Measurements from ENCODE around the gene SELENOT.
"Not testable (repeated sequence)": the region's sequence is repeated elsewhere in the genome, so short reads cannot be mapped to it uniquely, and the experiment has no call there.

Gene SELENOT

DNA sequence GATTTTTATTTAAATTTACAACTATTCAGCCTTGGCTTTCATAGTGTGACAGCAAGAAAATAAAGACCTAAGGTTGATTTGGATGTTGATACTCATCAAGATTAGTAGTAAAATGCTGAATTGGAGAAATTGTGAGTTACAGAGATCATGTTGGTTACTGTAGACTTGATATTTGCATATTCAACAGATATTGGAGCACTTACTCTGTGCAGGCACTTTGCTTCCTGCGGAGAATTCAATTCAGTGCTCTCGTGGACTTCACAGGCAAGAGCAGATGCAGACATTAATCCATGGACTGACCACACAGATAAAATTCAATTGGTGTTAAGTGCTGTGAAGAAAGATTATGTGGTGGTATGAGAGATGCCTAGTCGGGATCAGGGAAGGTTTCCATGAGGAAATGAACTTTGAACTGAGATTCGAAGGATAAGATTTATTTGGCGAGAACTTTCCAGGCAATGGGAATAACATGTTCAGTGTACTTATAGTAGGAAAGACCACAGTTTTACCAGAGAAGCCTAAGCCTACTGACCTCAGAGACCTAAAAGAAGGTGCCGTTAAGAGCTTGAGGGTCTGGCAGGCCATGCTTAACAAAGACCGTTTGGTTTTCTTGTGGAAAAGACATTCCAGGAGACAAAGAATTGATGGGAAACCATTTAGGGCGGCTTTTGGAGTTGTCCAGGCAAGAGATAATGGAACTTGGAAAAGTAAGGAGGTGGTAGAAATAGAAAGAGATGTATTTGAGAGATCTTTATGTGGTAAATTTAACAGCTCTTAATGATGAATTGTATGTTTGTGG, 4.3 kb downstream of the SELENOT start:
- Histone ChIP-seq H3K36me3 (ENCODE audit: control insufficient read depth, insufficient read depth, low read length) (peaks cover 8% of the 10 kb centered on the region), H3K9me3 (ENCODE audit: control insufficient read depth, low read length) (no peaks in the 10 kb centered on the region), H3K4me1 (ENCODE audit: control insufficient read depth, insufficient read depth, low read length, poor library complexity, severe bottlenecking) (peaks cover 37% of the 10 kb centered on the region), H3K4me3 (ENCODE audit: insufficient read depth, low read depth, low read length, poor library complexity, severe bottlenecking) (no peak overlapping the region), H3K27ac (ENCODE audit: insufficient read depth, low read length, poor library complexity, severe bottlenecking) (peak overlapping the region; percentile 31), H3K27me3 (replicated peaks; ENCODE audit: control insufficient read depth, insufficient read depth, low read length, poor library complexity, severe bottlenecking) (no peaks in the 10 kb centered on the region)
- DNase-seq: no peak

GRCh38 chr3:150609988-150610387, 6.9 kb downstream of the SELENOT start:
- DNase-seq: no peak
- Histone ChIP-seq H3K27ac (ENCODE audit: insufficient read depth, low read length, poor library complexity, severe bottlenecking) (no peak overlapping the region), H3K27me3 (replicated peaks; ENCODE audit: control insufficient read depth, insufficient read depth, low read length, poor library complexity, severe bottlenecking) (no peaks in the 10 kb centered on the region), H3K4me1 (ENCODE audit: control insufficient read depth, insufficient read depth, low read length, poor library complexity, severe bottlenecking) (peaks cover 28% of the 10 kb centered on the region), H3K36me3 (ENCODE audit: control insufficient read depth, insufficient read depth, low read length) (peaks cover 8% of the 10 kb centered on the region), H3K9me3 (ENCODE audit: control insufficient read depth, low read length) (no peaks in the 10 kb centered on the region), H3K4me3 (ENCODE audit: insufficient read depth, low read depth, low read length, poor library complexity, severe bottlenecking) (no peak overlapping the region)

DNA sequence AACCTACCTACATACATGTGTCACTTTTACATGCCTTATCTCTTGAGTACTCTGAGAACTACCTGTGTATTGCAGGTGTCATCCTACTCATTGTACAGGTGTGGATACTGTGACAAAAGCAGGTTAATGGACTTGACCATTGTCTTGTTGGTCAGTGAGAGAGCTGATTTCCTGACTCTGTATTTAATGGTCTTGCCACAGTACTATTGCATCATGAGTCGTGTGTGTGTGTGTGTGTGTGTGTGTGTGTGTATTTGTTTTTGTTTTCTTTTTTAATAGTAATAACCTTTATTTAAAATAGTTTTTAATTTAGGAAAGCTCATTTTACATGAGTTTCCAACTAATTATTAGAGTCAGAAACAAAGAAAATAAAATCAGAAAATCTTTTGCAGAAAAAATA, 7.7 kb downstream of the SELENOT start:
- DNase-seq: no peak
- Histone ChIP-seq H3K9me3 (ENCODE audit: control insufficient read depth, low read length) (no peaks in the 10 kb centered on the region), H3K4me1 (ENCODE audit: control insufficient read depth, insufficient read depth, low read length, poor library complexity, severe bottlenecking) (peaks cover 25% of the 10 kb centered on the region), H3K36me3 (ENCODE audit: control insufficient read depth, insufficient read depth, low read length) (peaks cover 8% of the 10 kb centered on the region), H3K27ac (ENCODE audit: insufficient read depth, low read length, poor library complexity, severe bottlenecking) (no peak overlapping the region), H3K27me3 (replicated peaks; ENCODE audit: control insufficient read depth, insufficient read depth, low read length, poor library complexity, severe bottlenecking) (no peaks in the 10 kb centered on the region), H3K4me3 (ENCODE audit: insufficient read depth, low read depth, low read length, poor library complexity, severe bottlenecking) (no peak overlapping the region)

GRCh38 chr3:150611666-150612065, 8.5 kb downstream of the SELENOT start:
- peaks cover 21% of the 10 kb centered on the region for H3K4me1 ChIP-seq (ENCODE audit: control insufficient read depth, insufficient read depth, low read length, poor library complexity, severe bottlenecking)
- H3K27me3 ChIP-seq (replicated peaks; ENCODE audit: control insufficient read depth, insufficient read depth, low read length, poor library complexity, severe bottlenecking): no peaks in the 10 kb centered on the region
- no peak for DNase-seq

DNA sequence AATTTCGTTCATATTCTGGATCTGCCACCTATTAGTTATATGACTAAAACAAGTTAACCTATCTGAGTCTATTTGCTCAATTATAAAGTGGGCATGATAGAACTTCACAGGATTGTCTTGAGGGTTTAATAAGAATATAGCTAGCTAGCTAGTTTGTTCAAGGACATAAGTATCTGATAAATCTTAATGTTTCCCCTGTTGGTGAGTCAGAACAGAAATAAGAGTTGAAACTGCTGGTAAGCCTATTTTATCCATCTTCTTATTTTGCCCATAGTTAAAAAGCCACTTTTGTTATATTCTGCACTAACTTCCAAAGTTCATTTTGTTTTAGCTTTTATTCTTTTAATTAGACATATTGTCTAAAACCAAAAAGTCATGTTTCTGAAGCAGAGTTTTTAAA, 9.4 kb downstream of the SELENOT start:
- H3K27ac ChIP-seq (ENCODE audit: insufficient read depth, low read length, poor library complexity, severe bottlenecking): no peak overlapping the region
- H3K36me3 ChIP-seq (ENCODE audit: control insufficient read depth, insufficient read depth, low read length): peaks cover 3% of the 10 kb centered on the region
- H3K9me3 ChIP-seq (ENCODE audit: control insufficient read depth, low read length): no peaks in the 10 kb centered on the region
- DNase-seq: no peak
- no peak overlapping the region for H3K4me3 ChIP-seq (ENCODE audit: insufficient read depth, low read depth, low read length, poor library complexity, severe bottlenecking)
- H3K4me1 ChIP-seq (ENCODE audit: control insufficient read depth, insufficient read depth, low read length, poor library complexity, severe bottlenecking): peaks cover 13% of the 10 kb centered on the region
- no peaks in the 10 kb centered on the region for H3K27me3 ChIP-seq (replicated peaks; ENCODE audit: control insufficient read depth, insufficient read depth, low read length, poor library complexity, severe bottlenecking)

More at GRCh38 chr3:150611666-150612065, 8.5 kb downstream of the SELENOT start:
- H3K27ac ChIP-seq (ENCODE audit: insufficient read depth, low read length, poor library complexity, severe bottlenecking): no peak overlapping the region
- no peak overlapping the region for H3K4me3 ChIP-seq (ENCODE audit: insufficient read depth, low read depth, low read length, poor library complexity, severe bottlenecking)
- peaks cover 8% of the 10 kb centered on the region for H3K36me3 ChIP-seq (ENCODE audit: control insufficient read depth, insufficient read depth, low read length)
- H3K9me3 ChIP-seq (ENCODE audit: control insufficient read depth, low read length): no peaks in the 10 kb centered on the region

- no peak for DNase-seq
- H3K9me3 ChIP-seq (ENCODE audit: control insufficient read depth, low read length): no peaks in the 10 kb centered on the region
- H3K27ac ChIP-seq (ENCODE audit: insufficient read depth, low read length, poor library complexity, severe bottlenecking): no peak overlapping the region
- no peaks in the 10 kb centered on the region for H3K27me3 ChIP-seq (replicated peaks; ENCODE audit: control insufficient read depth, insufficient read depth, low read length, poor library complexity, severe bottlenecking)
- no peaks in the 10 kb centered on the region for H3K36me3 ChIP-seq (ENCODE audit: control insufficient read depth, insufficient read depth, low read length)
- peaks cover 11% of the 10 kb centered on the region for H3K4me1 ChIP-seq (ENCODE audit: control insufficient read depth, insufficient read depth, low read length, poor library complexity, severe bottlenecking)
- H3K4me3 ChIP-seq (ENCODE audit: insufficient read depth, low read depth, low read length, poor library complexity, severe bottlenecking): no peak overlapping the region
These were observed 9.9 kb downstream of the SELENOT start for GRCh38 chr3:150613034-150613433.

DNA sequence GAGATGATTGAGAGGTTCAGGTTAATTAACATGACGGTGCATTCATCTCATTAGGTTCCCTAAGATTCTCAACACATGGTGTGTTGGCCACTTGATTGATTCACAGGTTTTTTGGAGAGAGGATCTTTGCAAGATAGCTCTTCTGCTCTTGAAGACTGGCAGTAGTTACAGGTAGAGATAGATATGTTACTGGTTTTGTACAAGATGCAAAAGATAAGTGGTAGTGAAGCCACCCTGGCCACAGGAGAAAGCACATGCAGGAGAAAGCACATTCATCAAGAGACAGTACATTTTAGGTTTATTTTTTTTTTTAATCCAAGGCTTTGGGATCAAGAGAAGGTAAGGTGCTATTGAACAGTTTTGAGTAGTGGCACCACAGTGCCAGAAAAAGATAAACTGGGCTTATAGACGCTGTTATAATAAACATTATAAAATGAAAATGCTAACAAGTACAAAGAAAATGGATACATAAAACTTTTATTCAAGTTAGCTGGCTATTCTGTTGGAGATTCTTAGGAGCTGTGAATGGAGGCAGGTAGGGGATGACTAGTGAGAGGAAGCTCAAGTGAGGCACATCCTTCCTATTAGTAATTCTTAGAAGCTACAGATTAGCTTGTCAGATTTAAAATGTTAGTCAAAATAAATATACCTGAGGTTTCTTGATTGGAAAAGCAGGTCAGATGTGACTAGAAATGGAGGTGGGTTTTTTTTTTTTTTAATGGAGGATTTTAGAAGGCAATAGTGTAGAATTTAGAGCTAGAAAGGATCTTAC, 10.8 kb downstream of the SELENOT start:
- H3K27me3 ChIP-seq (replicated peaks; ENCODE audit: control insufficient read depth, insufficient read depth, low read length, poor library complexity, severe bottlenecking): no peaks in the 10 kb centered on the region
- no peak overlapping the region for H3K27ac ChIP-seq (ENCODE audit: insufficient read depth, low read length, poor library complexity, severe bottlenecking)
- H3K4me3 ChIP-seq (ENCODE audit: insufficient read depth, low read depth, low read length, poor library complexity, severe bottlenecking): no peak overlapping the region
- peaks cover 9% of the 10 kb centered on the region for H3K4me1 ChIP-seq (ENCODE audit: control insufficient read depth, insufficient read depth, low read length, poor library complexity, severe bottlenecking)
- no peak for DNase-seq
- H3K9me3 ChIP-seq (ENCODE audit: control insufficient read depth, low read length): no peaks in the 10 kb centered on the region
- H3K36me3 ChIP-seq (ENCODE audit: control insufficient read depth, insufficient read depth, low read length): no peaks in the 10 kb centered on the region

- H3K27ac ChIP-seq (ENCODE audit: insufficient read depth, low read length, poor library complexity, severe bottlenecking): no peak overlapping the region
These were observed 17.0 kb downstream of the SELENOT start for GRCh38 chr3:150620002-150620689.

DNA sequence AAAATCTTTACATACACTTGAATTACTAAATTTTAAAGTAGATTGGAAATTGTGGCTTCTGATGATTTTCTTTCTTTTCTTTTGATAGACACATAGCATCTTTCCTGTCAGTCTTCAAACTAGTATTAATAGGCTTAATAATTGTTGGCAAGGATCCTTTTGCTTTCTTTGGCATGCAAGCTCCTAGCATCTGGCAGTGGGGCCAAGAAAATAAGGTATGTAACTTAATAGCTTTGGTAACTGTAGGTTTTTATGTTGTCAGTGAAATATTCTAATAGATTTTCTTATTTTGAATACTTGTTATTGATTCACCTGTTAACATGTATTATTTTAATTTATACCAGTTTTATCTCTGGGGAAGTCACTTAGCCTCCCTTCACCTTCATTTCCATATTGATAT, 19.8 kb downstream of the SELENOT start:
- peaks cover 34% of the 10 kb centered on the region for H3K36me3 ChIP-seq (ENCODE audit: control insufficient read depth, insufficient read depth, low read length)
- not testable (repeated sequence) for H3K4me1 ChIP-seq (ENCODE audit: control insufficient read depth, insufficient read depth, low read length, poor library complexity, severe bottlenecking); H3K27me3 ChIP-seq (replicated peaks; ENCODE audit: control insufficient read depth, insufficient read depth, low read length, poor library complexity, severe bottlenecking); H3K4me3 ChIP-seq (ENCODE audit: insufficient read depth, low read depth, low read length, poor library complexity, severe bottlenecking); H3K9me3 ChIP-seq (ENCODE audit: control insufficient read depth, low read length); H3K27ac ChIP-seq (ENCODE audit: insufficient read depth, low read length, poor library complexity, severe bottlenecking); DNase-seq

More at GRCh38 chr3:150620002-150620689, 17.0 kb downstream of the SELENOT start:
- Histone ChIP-seq H3K27me3 (replicated peaks; ENCODE audit: control insufficient read depth, insufficient read depth, low read length, poor library complexity, severe bottlenecking) (no peaks in the 10 kb centered on the region), H3K9me3 (ENCODE audit: control insufficient read depth, low read length) (no peaks in the 10 kb centered on the region), H3K36me3 (ENCODE audit: control insufficient read depth, insufficient read depth, low read length) (peaks cover 11% of the 10 kb centered on the region), H3K4me1 (ENCODE audit: control insufficient read depth, insufficient read depth, low read length, poor library complexity, severe bottlenecking) (peaks cover 8% of the 10 kb centered on the region), H3K4me3 (ENCODE audit: insufficient read depth, low read depth, low read length, poor library complexity, severe bottlenecking) (no peak overlapping the region)
- DNase-seq: no peak

Measured in effector memory CD4-positive, alpha-beta T cell (primary cell).